Activated T-cell treated with anti-CD3 and anti-CD28 coated beads, Interleukin-2, amount 50 U/mL, for 4 hours (primary cell): ENCODE results near the gene KIF18B. TPM values are rescaled to one million over a fixed set of nuclear protein-coding genes. Genes with fewer than 3 reads are reported as not detected.

Experiments
- ATAC-seq, 2 donors: fragments of 200-7000 bp; cut with Tn5 transposase; one replicate each; pipeline ENCODE4 v1.10.0; 2021
- DNase-seq: peaks from one replicate; pipeline ENCODE4 v3.0.0-alpha.2; 2020
- H3K27me3 Mint-ChIP-seq: one replicate; pipeline ENCODE4 v1.8.0; 2021; ENCODE audit warnings: low read depth, mixed read lengths
- H3K36me3 Mint-ChIP-seq: one replicate; pipeline ENCODE4 v1.8.0; 2022; ENCODE audit warnings: mixed read lengths; ENCODE audit not compliant: insufficient read depth
- H3K4me1 Mint-ChIP-seq: one replicate; pipeline ENCODE4 v1.8.0; 2021; ENCODE audit warnings: low read depth, mixed read lengths
- H3K4me3 Mint-ChIP-seq: one replicate; pipeline ENCODE4 v1.8.0; 2021; ENCODE audit warnings: mild to moderate bottlenecking, moderate library complexity, mixed read lengths
- H3K9me3 Mint-ChIP-seq: one replicate; pipeline ENCODE4 v1.8.0; 2021; ENCODE audit warnings: mixed read lengths
- total RNA-seq, 3 donors: library from RNA; stranded (reverse); gene quantifications; one replicate each; pipeline ENCODE4 v1.2.1, GENCODE V29; 2021

Gene KIF18B
- total RNA-seq, 3 donors from 2014 or later = 2.4 to 4.8 (median 3.7) TPM

DNA sequence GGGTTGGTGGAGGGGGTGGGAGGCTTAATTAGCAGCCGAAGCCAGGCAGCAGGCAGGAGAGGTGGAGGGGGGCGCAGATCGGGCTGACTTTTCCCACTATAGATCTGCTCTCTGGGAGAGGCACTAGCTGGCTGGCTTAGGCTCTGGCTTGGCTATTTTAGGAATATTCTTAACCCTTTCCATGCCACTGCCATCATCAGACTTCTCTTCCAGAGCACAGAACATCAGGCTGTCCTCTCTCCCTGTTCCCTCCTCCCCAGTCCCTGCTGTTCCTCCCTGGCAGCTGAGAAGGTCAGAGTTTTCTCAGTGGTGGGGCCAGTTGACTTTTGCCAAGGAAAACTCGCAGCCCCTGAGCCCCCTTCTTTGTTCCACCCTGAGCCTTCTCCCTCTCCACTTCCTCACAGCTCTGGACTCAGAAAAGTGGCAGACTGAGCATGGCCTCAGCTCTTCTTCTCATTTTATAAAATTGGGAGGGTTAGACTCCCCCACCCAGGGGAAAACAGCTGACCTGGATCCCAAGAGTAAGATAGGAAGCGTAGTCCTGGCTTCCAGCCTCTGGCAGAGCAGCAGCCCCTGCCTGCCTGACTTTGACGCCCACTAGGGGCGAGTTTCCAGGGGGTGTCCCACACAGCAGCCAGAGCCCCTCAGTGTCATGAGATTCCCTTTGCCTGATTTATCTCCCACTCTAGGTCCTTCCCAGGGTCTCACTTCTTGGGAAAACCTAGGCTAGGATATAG is 30.4 kb upstream of the KIF18B start:
- no peaks in the 10 kb centered on the region for H3K4me1 Mint-ChIP-seq
- peaks cover 31% of the 10 kb centered on the region for H3K27me3 Mint-ChIP-seq
- no peak for ATAC-seq
- no peak overlapping the region for H3K4me3 Mint-ChIP-seq
- H3K36me3 Mint-ChIP-seq = no peaks in the 10 kb centered on the region
- no peak for DNase-seq
- no peaks in the 10 kb centered on the region for H3K9me3 Mint-ChIP-seq

DNA sequence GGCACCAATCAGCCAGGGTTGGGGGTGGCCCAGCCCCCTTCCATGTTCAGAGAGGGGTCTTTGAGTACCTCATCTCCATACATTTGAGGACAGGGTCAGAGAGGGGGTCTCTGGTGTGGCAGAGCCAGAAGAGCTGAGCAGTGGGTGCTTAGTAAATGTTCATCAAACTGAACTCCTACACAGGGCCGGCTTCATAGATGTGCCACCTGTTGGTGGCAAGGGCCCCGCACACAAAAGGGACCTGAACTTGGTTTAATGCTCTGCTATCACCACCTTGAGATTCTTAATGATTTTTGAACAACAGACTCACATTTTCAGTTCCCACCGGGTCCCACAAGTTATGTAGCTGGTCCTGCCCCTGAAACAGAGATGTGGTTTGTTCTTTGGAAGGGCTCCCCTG is 29.5 kb upstream of the KIF18B start:
- no peak overlapping the region for H3K4me3 Mint-ChIP-seq
- DNase-seq (no peak), ATAC-seq (no peak)
- H3K27me3 Mint-ChIP-seq = peaks cover 34% of the 10 kb centered on the region
- H3K36me3 Mint-ChIP-seq = no peaks in the 10 kb centered on the region
- H3K4me1 Mint-ChIP-seq = peaks cover 6% of the 10 kb centered on the region
- H3K9me3 Mint-ChIP-seq = no peaks in the 10 kb centered on the region

DNA sequence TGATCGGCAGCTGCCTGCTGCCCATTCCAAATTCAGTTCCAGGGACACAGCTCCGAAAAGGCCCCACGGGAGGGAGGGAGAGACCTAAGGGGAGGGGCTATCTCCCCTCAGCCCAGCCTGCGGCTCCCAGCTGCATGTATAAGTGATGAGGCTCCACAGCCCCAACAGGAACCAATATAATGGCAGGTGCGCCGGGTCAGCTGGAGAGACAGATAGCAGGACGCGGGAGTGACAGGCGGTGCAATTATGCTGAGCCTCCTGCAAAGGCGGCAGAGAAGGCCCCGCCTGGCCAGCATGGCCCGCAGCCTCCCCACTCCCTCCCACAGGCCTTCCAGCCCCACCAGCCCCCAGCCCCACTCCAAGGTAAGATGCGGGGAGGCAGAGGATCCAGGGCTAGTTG is 28.6 kb upstream of the KIF18B start:
- no peak for ATAC-seq
- Mint-ChIP-seq H3K9me3 (no peaks in the 10 kb centered on the region), H3K4me1 (peaks cover 10% of the 10 kb centered on the region), H3K27me3 (peaks cover 37% of the 10 kb centered on the region), H3K4me3 (no peak overlapping the region), H3K36me3 (no peaks in the 10 kb centered on the region)
- DNase-seq = no peak

- H3K27me3 Mint-ChIP-seq = peaks cover 33% of the 10 kb centered on the region
- ATAC-seq (no peak), DNase-seq (no peak)
- H3K4me1 Mint-ChIP-seq = peaks cover 27% of the 10 kb centered on the region
- no peak overlapping the region for H3K4me3 Mint-ChIP-seq
- H3K36me3 Mint-ChIP-seq = no peaks in the 10 kb centered on the region
- no peaks in the 10 kb centered on the region for H3K9me3 Mint-ChIP-seq
These were observed 25.4 kb upstream of the KIF18B start for GRCh38 chr17:44972953-44973352.

- no peaks in the 10 kb centered on the region for H3K36me3 Mint-ChIP-seq
- peak; percentile 38 for DNase-seq
- peaks cover 31% of the 10 kb centered on the region for H3K4me1 Mint-ChIP-seq
- no peaks in the 10 kb centered on the region for H3K9me3 Mint-ChIP-seq
- ATAC-seq = peak; percentile 80 to 81
- H3K4me3 Mint-ChIP-seq = peak overlapping the region; percentile 46
- H3K27me3 Mint-ChIP-seq = peaks cover 37% of the 10 kb centered on the region
These were observed 24.4 kb upstream of the KIF18B start for GRCh38 chr17:44971776-44972483.

DNA sequence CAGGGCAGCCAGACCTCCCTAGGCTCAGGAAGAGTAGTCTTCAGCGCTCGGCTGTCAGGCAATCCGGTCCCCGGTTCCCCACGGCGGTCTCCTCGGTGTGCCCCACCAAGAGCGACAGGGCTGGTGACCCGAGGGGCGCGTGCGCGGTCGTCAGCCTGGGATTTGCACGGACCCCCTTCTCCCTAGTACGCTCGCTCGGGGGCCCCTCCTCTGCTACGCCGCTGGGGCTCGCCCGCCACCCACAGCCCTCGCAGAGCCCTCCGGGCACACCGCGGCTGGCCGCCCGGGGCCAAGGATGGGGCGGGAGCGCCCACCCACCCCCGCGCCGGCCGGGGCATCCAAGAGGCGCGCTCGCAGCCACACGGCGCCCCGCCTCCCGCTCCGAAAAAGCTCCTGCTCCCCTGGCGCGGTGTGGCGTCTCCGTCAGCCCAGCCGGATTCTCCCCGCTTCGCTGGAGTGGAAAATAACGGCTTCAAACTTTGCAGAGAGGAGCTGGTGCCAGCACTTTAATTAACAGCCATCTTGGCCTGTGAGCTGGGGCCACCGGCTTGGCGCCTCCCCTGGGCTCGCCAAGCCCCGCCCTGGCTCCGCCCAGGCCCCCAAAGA is 22.7 kb upstream of the KIF18B start:
- Mint-ChIP-seq H3K36me3 (no peaks in the 10 kb centered on the region), H3K9me3 (no peaks in the 10 kb centered on the region), H3K27me3 (peaks cover 50% of the 10 kb centered on the region), H3K4me1 (peaks cover 35% of the 10 kb centered on the region), H3K4me3 (peak overlapping the region; percentile 51)
- no peak for ATAC-seq
- DNase-seq = no peak

DNA sequence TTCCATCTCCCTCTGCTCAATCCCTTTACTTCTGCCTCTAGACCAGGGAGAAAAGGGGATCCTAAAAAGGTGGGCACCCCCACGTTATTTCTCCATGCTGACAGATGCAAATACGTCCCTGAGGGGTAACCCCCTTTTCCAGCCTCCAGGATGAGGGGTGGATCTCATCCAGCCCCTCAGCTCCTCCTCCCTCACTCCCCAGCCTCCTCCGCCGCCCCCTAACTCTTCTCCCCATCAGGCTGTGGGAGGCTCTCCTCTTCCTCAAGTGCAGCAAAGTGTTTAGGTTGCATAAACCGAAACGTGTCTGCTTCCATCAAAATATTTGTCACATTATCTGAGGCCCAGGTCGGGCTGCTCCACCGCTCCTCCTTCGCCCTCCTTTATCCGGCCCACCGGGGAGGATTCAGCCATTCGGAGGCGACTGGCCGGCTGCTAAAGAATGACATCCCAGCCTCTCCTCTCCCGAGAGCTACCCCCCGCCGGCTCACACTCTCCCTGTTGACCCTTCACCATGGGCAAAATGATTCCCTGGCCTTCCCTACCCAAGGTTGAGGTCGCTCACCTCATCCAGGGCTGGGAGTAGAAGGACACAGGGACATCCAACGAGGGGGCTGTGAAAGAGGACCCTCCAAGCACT is 21.7 kb upstream of the KIF18B start:
- Mint-ChIP-seq H3K27me3 (peaks cover 54% of the 10 kb centered on the region), H3K4me1 (peaks cover 35% of the 10 kb centered on the region), H3K4me3 (peak overlapping the region; percentile 68), H3K9me3 (no peaks in the 10 kb centered on the region), H3K36me3 (peaks cover 3% of the 10 kb centered on the region)
- DNase-seq (no peak), ATAC-seq (no peak)

DNA sequence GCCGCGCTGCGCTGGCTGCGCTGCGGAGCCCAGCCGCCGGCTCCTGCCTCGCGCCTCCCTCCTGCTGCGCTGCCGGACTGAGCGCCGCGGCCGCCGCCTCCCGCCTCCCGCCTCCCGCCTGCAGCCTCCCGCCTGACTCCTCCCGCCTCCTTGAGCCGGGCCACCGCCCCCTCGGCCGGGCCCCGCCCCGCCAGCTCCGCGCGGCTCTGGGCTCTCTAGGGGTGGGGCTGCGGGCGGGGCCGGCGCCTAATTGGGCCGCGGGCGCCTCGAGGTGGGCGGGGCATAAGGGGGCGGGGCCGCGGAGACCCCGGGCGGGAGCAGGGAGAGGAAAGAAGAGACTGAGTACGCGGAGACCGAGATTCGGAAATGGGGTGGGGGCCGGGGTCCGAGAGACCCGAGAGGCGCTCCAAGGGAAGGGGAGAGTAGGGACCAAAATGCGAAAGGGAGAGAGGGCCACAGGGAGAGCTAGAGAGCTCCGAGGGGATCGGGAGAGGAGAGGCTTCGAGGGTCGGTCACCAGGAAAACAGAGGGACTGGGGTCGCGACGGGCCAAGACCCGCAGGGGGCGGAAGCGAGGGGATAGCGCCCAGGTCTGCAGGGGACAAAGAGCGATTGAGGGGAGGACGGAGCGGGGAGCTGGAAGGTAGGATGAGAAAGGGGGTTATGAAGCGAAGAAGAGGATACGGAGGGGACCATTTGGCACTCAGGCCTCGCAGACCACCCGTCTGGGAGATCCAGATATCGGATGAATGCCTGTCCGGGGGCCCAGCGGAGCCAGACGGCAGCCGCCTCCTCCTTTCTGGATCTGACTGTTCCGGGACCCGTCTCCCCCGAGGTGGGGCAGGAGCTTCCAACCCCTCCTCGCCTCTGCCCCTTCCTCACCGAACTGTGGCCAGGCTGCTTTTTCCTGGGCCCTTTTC is 20.9 kb upstream of the KIF18B start, which contains the start of gene C1QL1:
TSS of gene C1QL1 (minus strand) at position 79 of the 919 bp plus-strand sequence. CDS start 255 bp downstream, outside the sequence.
- H3K4me1 Mint-ChIP-seq = peaks cover 35% of the 10 kb centered on the region
- H3K36me3 Mint-ChIP-seq = peaks cover 3% of the 10 kb centered on the region
- H3K27me3 Mint-ChIP-seq = peaks cover 61% of the 10 kb centered on the region
- ATAC-seq = peak; percentile 83 to 84
- H3K4me3 Mint-ChIP-seq = peak within 1 kb of the TSS; percentile 68
- peak; percentile 87 for DNase-seq
- H3K9me3 Mint-ChIP-seq = no peaks in the 10 kb centered on the region

DNA sequence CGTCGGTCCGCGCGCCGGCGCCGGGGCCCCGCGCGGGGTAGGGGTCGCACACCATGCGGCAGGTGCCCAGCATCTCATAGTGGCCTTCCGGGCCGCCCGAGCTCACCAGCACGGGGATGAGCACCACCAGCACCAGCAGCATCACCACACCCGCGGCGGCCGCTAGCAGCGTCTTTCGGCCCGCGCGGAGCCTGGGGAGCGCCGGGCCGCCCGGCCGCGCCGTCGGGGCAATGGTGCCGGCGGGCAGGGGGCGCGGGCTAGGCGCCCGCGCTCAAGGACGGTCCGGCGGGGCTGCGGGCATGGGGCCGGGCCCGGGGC is 20.3 kb upstream of the KIF18B start:
- DNase-seq (no peak), ATAC-seq (peak; percentile 0)
- Mint-ChIP-seq H3K36me3 (peaks cover 3% of the 10 kb centered on the region), H3K9me3 (no peaks in the 10 kb centered on the region), H3K4me1 (peaks cover 35% of the 10 kb centered on the region), H3K4me3 (no peak overlapping the region), H3K27me3 (peaks cover 67% of the 10 kb centered on the region)

DNA sequence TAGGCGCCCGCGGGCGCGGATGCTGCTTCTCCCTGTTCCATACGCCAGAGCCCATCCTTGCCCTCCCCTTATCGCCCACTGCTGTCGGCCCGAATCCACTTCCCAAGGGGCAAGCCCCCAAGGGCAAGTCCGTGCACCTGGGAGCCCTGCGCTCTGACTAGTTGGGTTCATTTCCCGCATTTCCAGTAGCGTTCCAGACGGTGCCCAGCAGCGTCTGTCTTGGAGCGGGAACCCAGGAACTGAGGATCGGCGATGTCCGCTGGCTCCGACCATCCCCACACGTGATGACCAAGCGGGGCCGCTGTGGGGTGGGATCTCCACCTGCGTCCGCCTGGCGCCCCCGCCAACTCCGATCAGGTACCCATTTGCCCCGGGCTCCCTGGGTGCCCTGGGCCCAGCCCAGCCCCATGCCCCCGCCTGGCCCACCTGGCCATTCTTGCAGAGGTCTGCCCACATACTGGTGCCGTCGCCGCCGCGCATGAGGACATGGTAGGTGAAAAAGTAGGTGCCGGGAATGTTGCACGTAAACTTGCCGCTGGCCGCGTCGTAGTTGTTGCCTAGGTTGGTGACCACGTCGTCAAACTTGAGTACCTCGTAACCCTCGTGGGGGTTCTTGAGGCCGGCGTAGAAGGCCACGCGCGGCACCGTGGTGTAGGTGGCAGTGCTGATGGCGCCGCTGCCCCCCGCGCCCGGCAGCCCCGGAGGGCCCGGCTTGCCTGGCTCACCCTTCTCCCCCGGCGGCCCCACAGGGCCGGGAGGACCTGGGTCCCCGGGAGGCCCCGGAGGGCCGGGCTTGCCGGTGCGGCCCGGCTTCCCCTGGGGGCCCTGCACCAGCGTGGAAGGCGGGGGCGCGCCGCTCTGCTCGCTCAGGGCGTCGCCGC is 19.7 kb upstream of the KIF18B start:
- no peaks in the 10 kb centered on the region for H3K9me3 Mint-ChIP-seq
- no peak overlapping the region for H3K4me3 Mint-ChIP-seq
- H3K4me1 Mint-ChIP-seq = peaks cover 31% of the 10 kb centered on the region
- ATAC-seq (peak; percentile 4 to 6), DNase-seq (no peak)
- H3K27me3 Mint-ChIP-seq = peaks cover 68% of the 10 kb centered on the region
- H3K36me3 Mint-ChIP-seq = peaks cover 3% of the 10 kb centered on the region

- Mint-ChIP-seq H3K9me3 (no peaks in the 10 kb centered on the region), H3K27me3 (peaks cover 63% of the 10 kb centered on the region), H3K4me1 (peaks cover 25% of the 10 kb centered on the region), H3K4me3 (no peak overlapping the region), H3K36me3 (peaks cover 3% of the 10 kb centered on the region)
- DNase-seq (no peak), ATAC-seq (no peak)
These were observed 18.9 kb upstream of the KIF18B start for GRCh38 chr17:44966348-44967025.

DNA sequence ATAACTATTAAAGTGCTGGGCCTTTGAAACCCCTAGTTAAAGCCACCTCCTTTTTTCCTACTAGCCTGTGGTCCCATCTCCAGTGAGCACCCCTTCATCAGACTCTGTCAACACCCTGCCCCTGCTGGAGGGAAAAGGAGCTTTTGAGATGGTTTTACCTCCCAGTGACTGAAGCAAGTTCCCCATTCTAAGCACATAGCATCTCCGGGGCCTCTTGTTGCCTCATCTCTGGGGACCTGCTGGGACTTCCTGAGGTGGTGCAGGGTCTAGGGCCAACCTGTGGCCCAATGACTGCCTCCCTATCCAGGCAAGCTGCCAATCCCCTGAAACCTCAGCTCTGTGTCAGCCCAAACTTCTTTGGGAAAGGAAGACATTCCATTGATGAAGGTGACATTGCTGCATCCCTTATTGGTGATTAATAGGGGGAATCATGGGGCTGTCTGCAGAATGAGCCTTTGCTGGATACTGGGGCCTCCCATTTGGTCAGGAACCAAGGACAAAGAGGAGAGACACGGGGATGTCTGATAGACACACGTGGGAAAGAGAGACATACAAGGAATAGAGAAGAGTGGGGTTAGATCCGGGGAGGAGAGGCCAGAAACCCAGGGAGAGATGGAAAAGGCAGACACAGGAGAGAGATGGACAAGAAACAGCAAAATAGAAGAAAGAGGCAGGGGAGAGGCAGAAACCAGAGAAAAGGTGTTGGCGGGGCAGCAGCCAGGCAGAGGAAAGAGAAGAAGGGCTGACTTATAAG is 18.1 kb upstream of the KIF18B start:
- peaks cover 68% of the 10 kb centered on the region for H3K27me3 Mint-ChIP-seq
- no peak for DNase-seq
- H3K4me3 Mint-ChIP-seq = no peak overlapping the region
- H3K9me3 Mint-ChIP-seq = no peaks in the 10 kb centered on the region
- H3K4me1 Mint-ChIP-seq = peaks cover 25% of the 10 kb centered on the region
- ATAC-seq = no peak
- H3K36me3 Mint-ChIP-seq = peaks cover 3% of the 10 kb centered on the region
